Thyroid gland (tissue), 4 donors: ENCODE results near the gene RAI14. TPM values are rescaled to one million over a fixed set of nuclear protein-coding genes. Genes with fewer than 3 reads are reported as not detected.
"Not testable (repeated sequence)": the region's sequence is repeated elsewhere in the genome, so short reads cannot be mapped to it uniquely, and the experiment has no call there.

Source experiments
- DNase-seq, 2 donors: peaks; one replicate each; pipeline ENCODE4 v3.0.0-alpha.2; 2019
- H3K27ac ChIP-seq, 3 donors: fragments of 200-600 bp; sonication (generic); 1 replicate in 2 of 3; 2 replicates in 1 of 3; pipeline ENCODE4 v1.5.1; 2016 to 2019; ENCODE audit warnings: mild to moderate bottlenecking in 1 of 3, moderate library complexity in 1 of 3
- H3K27me3 ChIP-seq: fragments of 200-600 bp; sonication (generic); one replicate; pipeline ENCODE4 v1.5.1; 2019
- H3K36me3 ChIP-seq, 2 donors: fragments of 200-600 bp; sonication (generic); one replicate each; pipeline ENCODE4 v1.5.1; 2016 to 2019
- H3K4me1 ChIP-seq, 2 donors: fragments of 200-600 bp; sonication (generic); one replicate each; pipeline ENCODE4 v1.5.1; 2017 to 2019
- H3K4me3 ChIP-seq, 3 donors: fragments of 200-600 bp; sonication (generic); replicated peaks in 1 of 3; 1 replicate in 2 of 3; 2 replicates in 1 of 3; pipeline ENCODE4 v1.5.1; 2016; ENCODE audit warnings: mild to moderate bottlenecking in 1 of 3
- H3K9me3 ChIP-seq: fragments of 200-600 bp; sonication (generic); one replicate; pipeline ENCODE4 v1.5.1; 2017
- CTCF ChIP-seq, 6 experiments: fragments of 200-600 bp in 3 of 6; fragments of 450-650 bp in 3 of 6; sonication (generic) in 3 of 6; IDR thresholded peaks; one replicate each; pipeline ENCODE4 v1.5.1; 2016 to 2019; ENCODE audit warnings: antibody characterized with exemption in 6 of 6, mild to moderate bottlenecking in 2 of 6, inconsistent platforms in 1 of 6, moderate library complexity in 1 of 6
- POLR2A ChIP-seq, 2 donors: fragments of 450-650 bp; IDR thresholded peaks; one replicate each; pipeline ENCODE4 v1.6.1; 2017; ENCODE audit warnings: antibody characterized with exemption in 2 of 2, mild to moderate bottlenecking in 2 of 2, moderate library complexity in 1 of 2
- WGBS, 2 donors: methylation state at CpG; one replicate each; pipeline ENCODE4 v1.1.5; 2017; 5-methylcytosine and 5-hydroxymethylcytosine counted together
- intact Hi-C: fragments of 100-400 bp; cut with DNase I; formaldehyde crosslinking; loops from one replicate; pipeline ENCODE4 v1.15.1; 2023
- total RNA-seq, 4 donors: library from RNA; depleted of rRNA; stranded (reverse); fragments of >200 nt; gene quantifications; one replicate each; pipeline ENCODE4 v1.2.3, GENCODE V29; 2016

The RAI14 gene
- total RNA-seq, 4 donors from 2014 or later: 16.9 to 23.5 (median 20.8) TPM

GRCh38 chr5:34772267-34773098 is 116.4 kb downstream of the RAI14 start:
- no peaks in the 10 kb centered on the region for H3K27me3 ChIP-seq
- H3K4me3 ChIP-seq: no peak overlapping the region
- no peaks in the 10 kb centered on the region for H3K9me3 ChIP-seq
- H3K4me1 ChIP-seq: peaks cover 12 to 21% of the 10 kb centered on the region in 2 donors
- no peaks in the 10 kb centered on the region for H3K36me3 ChIP-seq
- TF ChIP-seq POLR2A (IDR thresholded peaks at IDR 0.05): no peak
- TF ChIP-seq CTCF (IDR thresholded peaks at IDR 0.05): no peak
- no peak for DNase-seq
- H3K27ac ChIP-seq: no peak overlapping the region
- 47 to 54% methylated on average over 4 of the region's 4 CpGs for WGBS, 2 donors
- intact Hi-C loops: no loop called here

DNA sequence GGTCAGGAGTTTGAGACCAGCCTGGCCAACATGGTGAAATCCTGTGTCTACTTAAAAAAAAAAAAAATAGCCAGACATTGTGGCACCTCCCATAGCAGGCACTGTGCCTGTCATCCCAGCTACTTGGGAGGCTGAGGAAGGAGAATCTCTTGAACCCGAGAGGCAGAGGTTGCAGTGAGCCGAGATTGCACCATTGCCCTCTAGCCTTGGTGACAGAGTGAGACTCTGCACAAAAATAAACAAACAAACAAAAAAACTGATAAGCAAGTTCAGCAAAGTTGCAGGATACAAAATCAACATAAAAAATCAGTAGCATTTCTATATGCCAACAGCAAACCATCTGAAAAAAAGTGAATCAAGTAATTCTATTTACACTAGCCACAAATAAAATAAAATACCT is 118.0 kb downstream of the RAI14 start:
- Histone ChIP-seq H3K27me3 (no peaks in the 10 kb centered on the region), H3K4me1 (peaks cover 12 to 21% of the 10 kb centered on the region in 2 donors), H3K27ac (no peak overlapping the region), H3K36me3 (no peaks in the 10 kb centered on the region), H3K4me3 (no peak overlapping the region), H3K9me3 (no peaks in the 10 kb centered on the region)
- 85 to 87% methylated on average over 2 of the region's 2 CpGs for WGBS, 2 donors
- intact Hi-C loops: no loop called here
- DNase-seq: no peak
- TF ChIP-seq POLR2A (IDR thresholded peaks at IDR 0.05): no peak
- no peak for TF ChIP-seq CTCF (IDR thresholded peaks at IDR 0.05)

- H3K36me3 ChIP-seq: not testable (repeated sequence)
These were observed 118.5 kb downstream of the RAI14 start for GRCh38 chr5:34774678-34775077.

DNA sequence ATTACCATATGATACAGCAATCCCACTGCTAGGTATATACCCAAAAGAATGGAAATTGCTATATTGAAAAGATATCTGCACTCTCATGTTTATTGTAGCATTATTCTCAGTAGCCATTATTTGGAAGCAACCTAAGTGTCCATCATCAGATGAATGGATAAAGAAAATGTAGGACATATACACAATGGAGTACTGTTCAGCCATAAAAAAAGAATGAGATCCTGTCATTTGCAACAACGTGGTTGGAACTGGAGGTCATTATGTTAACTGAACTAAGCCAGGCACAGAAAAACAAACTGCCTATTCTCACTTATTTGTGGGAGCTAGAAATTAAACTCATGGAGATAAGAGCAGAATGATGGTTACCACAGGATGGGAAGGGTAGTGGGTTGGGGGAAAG is 119.8 kb downstream of the RAI14 start:
- DNase-seq: no peak
- H3K36me3 ChIP-seq: no peaks in the 10 kb centered on the region
- no peaks in the 10 kb centered on the region for H3K27me3 ChIP-seq
- TF ChIP-seq CTCF (IDR thresholded peaks at IDR 0.05): no peak
- TF ChIP-seq POLR2A (IDR thresholded peaks at IDR 0.05): no peak
- peaks cover 12 to 20% of the 10 kb centered on the region in 2 donors for H3K4me1 ChIP-seq
- WGBS, 2 donors: 82% methylated on average over 1 of the region's 1 CpG
- intact Hi-C loops: no loop called here
- H3K27ac ChIP-seq: no peak overlapping the region
- H3K9me3 ChIP-seq: no peaks in the 10 kb centered on the region
- no peak overlapping the region for H3K4me3 ChIP-seq

More at GRCh38 chr5:34774678-34775077, 118.5 kb downstream of the RAI14 start:
- peaks cover 12 to 21% of the 10 kb centered on the region in 2 donors for H3K4me1 ChIP-seq
- H3K27ac ChIP-seq, H3K9me3 ChIP-seq, intact Hi-C loops, H3K27me3 ChIP-seq, H3K4me3 ChIP-seq, DNase-seq: not testable (repeated sequence)
- WGBS, 2 donors: 97% methylated on average over 1 of the region's 1 CpG

DNA sequence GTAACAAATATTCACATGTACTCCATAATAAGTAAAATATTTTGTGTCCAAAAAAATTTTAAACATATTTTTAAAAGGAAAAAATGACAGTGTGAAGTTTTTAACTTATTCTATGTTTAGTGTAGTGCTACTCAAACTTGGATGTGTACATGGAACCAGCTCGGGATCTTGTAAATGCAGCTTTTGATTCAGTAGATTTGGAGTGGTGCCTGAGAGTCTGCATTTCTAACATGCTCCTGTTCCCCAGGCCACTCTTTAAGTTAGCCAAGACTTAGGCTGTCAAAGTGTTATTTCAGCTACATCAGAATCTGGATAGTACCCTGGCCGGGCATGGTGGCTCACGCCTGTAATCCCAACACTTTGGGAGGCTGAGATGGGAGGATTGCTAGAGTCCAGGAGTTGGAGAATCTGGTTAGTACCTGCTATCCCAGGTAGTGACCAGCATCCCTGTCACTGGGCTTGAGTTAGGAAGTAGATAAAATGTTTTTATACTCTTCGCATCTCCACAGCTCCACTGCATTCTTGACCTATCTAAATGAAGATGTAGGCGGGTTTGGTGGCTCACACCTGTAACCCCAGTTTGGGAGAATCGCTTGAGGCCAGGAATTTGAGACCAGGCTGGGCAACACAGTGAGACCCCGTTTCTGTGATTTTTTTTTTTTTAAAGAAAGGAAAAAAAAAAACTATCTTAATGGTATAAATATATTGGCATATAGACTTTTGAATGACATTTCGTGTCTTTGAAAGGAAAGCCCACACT is 122.1 kb downstream of the RAI14 start:
- 87 to 94% methylated on average over 8 of the region's 8 CpGs for WGBS, 2 donors
- no peak for DNase-seq
- no peaks in the 10 kb centered on the region for H3K9me3 ChIP-seq
- TF ChIP-seq CTCF (IDR thresholded peaks at IDR 0.05) (no peak), POLR2A (IDR thresholded peaks at IDR 0.05) (no peak)
- intact Hi-C loops: no loop called here
- no peak overlapping the region for H3K27ac ChIP-seq
- H3K4me3 ChIP-seq: no peak overlapping the region
- no peaks in the 10 kb centered on the region for H3K4me1 ChIP-seq
- no peaks in the 10 kb centered on the region for H3K36me3 ChIP-seq
- H3K27me3 ChIP-seq: no peaks in the 10 kb centered on the region

DNA sequence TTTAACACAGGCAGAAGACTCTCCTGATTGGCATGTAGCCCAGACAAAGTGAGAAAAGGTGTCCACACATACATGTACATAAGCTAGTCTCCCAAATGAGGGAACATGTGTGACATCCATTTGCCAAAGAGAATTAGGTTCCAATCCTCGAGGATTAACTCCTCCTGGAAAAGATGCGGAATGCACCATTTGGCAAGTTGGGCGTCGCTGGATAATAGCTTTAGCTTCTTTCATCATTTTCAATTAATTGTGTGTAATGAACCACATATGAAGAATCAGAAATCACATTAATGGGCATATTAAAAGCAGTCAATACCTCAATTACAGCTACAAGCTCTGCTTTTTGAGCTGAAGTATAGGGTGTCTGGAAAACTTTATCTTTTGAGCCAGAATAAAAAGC is 127.8 kb downstream of the RAI14 start:
- H3K9me3 ChIP-seq: not testable (repeated sequence)
- 96 to 99% methylated on average over 4 of the region's 4 CpGs for WGBS, 2 donors

More for the DNA sequence above, 127.8 kb downstream of the RAI14 start:
- H3K27me3 ChIP-seq, DNase-seq, H3K27ac ChIP-seq, intact Hi-C loops, H3K4me3 ChIP-seq, H3K36me3 ChIP-seq, H3K4me1 ChIP-seq: not testable (repeated sequence)
